Fibroblast of peridontal ligament (primary cell): ENCODE results near the gene EFCC1.

Experiments used
- DNase-seq: peaks from one replicate; pipeline ENCODE4 v3.0.0-alpha.2; 2010; ENCODE audit errors: extremely low read depth

The EFCC1 gene

GRCh38 chr3:128994581-128995546 lies 6.2 kb upstream of the EFCC1 start:
- DNase-seq: no peak

- DNase-seq: no peak
Observed at GRCh38 chr3:128995737-128996136, 5.4 kb upstream of the EFCC1 start.

GRCh38 chr3:128996200-128996599 lies 4.9 kb upstream of the EFCC1 start:
- no peak for DNase-seq

GRCh38 chr3:128996726-128997125 lies 4.4 kb upstream of the EFCC1 start:
- no peak for DNase-seq

GRCh38 chr3:128997486-128998133 lies 3.5 kb upstream of the EFCC1 start:
- DNase-seq: no peak

GRCh38 chr3:128998561-128998960 lies 2.5 kb upstream of the EFCC1 start:
- no peak for DNase-seq

GRCh38 chr3:128999102-128999501 lies 2.0 kb upstream of the EFCC1 start:
- DNase-seq: no peak

GRCh38 chr3:129000742-129001100 lies 383 bp upstream of the EFCC1 start:
- no peak for DNase-seq

- no peak for DNase-seq
Observed at GRCh38 chr3:129001806-129002572, 885 bp downstream of the EFCC1 start.

GRCh38 chr3:129002573-129003569 lies 1.8 kb downstream of the EFCC1 start:
- DNase-seq: no peak

- DNase-seq: no peak
Observed at GRCh38 chr3:129003578-129004112, 2.5 kb downstream of the EFCC1 start.

GRCh38 chr3:129004639-129005295 lies 3.7 kb downstream of the EFCC1 start:
- DNase-seq: no peak

GRCh38 chr3:129005526-129006303 lies 4.6 kb downstream of the EFCC1 start:
- peak; percentile 5 for DNase-seq

- DNase-seq: no peak
Observed at GRCh38 chr3:129006864-129007263, 5.8 kb downstream of the EFCC1 start.

GRCh38 chr3:129007792-129008191 lies 6.7 kb downstream of the EFCC1 start:
- DNase-seq: no peak

- DNase-seq: no peak
Observed at GRCh38 chr3:129009266-129009665, 8.2 kb downstream of the EFCC1 start.

- no peak for DNase-seq
Observed at GRCh38 chr3:129010310-129010956, 9.3 kb downstream of the EFCC1 start.

GRCh38 chr3:129013491-129013891 lies 12.4 kb downstream of the EFCC1 start:
- no peak for DNase-seq

GRCh38 chr3:129014148-129014547 lies 13.0 kb downstream of the EFCC1 start:
- DNase-seq: no peak
